GM12864 (cell line): ENCODE results near the gene IFNG.
A peak's percentile ranks its signal among the peaks of the same experiment; 100 is the strongest.

Experiments used
- DNase-seq: peaks from one replicate; pipeline ENCODE4 v3.0.0-alpha.2; 2011; ENCODE audit warnings: low read depth
- H3K4me3 ChIP-seq: 2 replicates; pipeline ENCODE4 v1.5.1; 2011; ENCODE audit warnings: mild to moderate bottlenecking, low read depth, low read length, control low read depth
- TF ChIP-seq, protein P1 (sequence below): IDR thresholded peaks from 2 replicates; pipeline ENCODE4 v1.5.1; 2011; ENCODE audit warnings: low read depth, mild to moderate bottlenecking, moderate library complexity, low read length, control low read depth, inconsistent platforms; ENCODE audit errors: missing control alignments

The IFNG gene

DNA sequence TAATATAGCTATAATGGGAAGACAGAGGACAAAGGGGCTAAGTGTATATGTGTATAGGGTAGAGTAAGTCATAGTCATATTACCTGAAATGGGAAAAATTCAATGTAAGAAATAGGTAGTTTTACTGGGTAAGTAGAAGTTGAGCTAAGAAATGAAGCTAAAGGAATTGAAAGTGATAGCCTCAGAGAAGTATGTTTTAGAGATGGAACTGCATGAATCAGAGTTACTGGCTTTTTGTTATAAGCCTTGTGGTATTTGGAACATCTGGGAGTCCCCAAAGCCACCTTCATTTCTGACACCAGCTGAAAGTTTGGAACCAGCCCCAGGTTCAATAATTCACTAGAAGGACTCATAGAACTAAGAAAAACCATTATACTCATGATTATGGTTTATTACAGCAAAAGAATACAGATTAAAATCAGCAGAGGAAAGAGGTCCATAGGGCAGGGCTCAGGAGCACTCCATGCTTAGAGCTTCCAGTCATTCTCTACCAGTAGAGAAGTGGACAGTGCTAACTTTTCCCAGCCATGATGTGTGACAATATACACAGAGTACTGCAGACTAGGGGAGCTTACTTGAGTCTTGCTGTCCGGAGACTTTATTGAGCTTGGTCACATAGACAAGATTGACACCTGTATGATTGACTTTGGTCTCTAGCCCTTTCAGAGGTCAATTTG is 9.8 kb upstream of the IFNG start:
- TF ChIP-seq, protein P1, sequence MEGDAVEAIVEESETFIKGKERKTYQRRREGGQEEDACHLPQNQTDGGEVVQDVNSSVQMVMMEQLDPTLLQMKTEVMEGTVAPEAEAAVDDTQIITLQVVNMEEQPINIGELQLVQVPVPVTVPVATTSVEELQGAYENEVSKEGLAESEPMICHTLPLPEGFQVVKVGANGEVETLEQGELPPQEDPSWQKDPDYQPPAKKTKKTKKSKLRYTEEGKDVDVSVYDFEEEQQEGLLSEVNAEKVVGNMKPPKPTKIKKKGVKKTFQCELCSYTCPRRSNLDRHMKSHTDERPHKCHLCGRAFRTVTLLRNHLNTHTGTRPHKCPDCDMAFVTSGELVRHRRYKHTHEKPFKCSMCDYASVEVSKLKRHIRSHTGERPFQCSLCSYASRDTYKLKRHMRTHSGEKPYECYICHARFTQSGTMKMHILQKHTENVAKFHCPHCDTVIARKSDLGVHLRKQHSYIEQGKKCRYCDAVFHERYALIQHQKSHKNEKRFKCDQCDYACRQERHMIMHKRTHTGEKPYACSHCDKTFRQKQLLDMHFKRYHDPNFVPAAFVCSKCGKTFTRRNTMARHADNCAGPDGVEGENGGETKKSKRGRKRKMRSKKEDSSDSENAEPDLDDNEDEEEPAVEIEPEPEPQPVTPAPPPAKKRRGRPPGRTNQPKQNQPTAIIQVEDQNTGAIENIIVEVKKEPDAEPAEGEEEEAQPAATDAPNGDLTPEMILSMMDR = no peak
- DNase-seq = no peak
- no peak overlapping the region for H3K4me3 ChIP-seq

- no peak for DNase-seq
- TF ChIP-seq, protein P1 = no peak
- H3K4me3 ChIP-seq = no peak overlapping the region
Observed at GRCh38 chr12:68166317-68166831, 6.8 kb upstream of the IFNG start.

DNA sequence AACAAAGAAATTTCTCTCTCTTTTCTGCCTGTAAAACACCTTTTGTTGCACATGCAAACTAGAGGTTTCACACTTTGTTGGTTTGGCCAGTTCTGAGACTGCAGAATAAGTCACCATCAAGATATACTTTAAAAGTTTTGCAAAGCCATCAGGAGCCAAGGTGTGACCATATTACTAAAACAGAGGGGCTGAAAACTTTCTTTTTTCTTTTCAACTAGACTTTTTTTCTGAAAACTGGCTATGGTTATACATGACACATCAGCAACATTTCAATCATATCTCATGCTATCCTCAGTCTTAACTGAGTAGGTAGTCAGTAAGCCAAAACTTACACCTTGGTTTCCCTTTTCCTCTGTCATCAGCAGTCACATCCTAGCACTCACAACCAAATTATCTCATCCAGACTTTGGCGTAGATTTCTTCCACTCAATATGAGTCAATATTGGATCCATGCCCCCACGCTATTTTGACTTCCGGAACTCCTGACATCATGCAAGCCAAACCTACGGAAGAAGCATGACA is 4.1 kb upstream of the IFNG start:
- no peak for DNase-seq
- TF ChIP-seq, protein P1 = no peak
- no peak overlapping the region for H3K4me3 ChIP-seq

DNA sequence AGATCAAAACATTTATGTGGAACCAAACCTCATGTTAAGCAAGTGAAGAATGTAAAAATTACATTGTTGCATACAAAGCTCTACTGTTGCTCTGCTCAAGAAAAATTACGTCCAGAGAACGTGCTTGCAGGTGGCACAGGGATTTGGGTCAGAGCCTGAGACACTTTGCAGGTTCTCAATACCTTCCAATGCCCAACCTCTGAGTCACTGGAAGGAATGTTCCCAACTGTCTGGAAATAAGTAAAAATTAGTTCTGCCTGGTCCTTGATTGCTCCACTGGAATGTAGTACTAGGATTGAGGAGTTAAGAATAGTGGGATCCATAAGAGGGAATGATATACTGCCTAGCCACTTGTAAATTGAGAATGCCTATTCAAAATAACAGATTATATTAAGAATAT is 2.8 kb upstream of the IFNG start:
- no peak overlapping the region for H3K4me3 ChIP-seq
- DNase-seq = no peak
- TF ChIP-seq, protein P1 = no peak

GRCh38 chr12:68158432-68158831 is 1.1 kb downstream of the IFNG start:
- TF ChIP-seq, protein P1 = peak; percentile 46
- no peak overlapping the region for H3K4me3 ChIP-seq
- DNase-seq = no peak

GRCh38 chr12:68157380-68157779 is 2.2 kb downstream of the IFNG start:
- TF ChIP-seq, protein P1 = no peak
- DNase-seq = no peak
- no peak overlapping the region for H3K4me3 ChIP-seq

- DNase-seq = no peak
- H3K4me3 ChIP-seq = no peak overlapping the region
- TF ChIP-seq, protein P1 = no peak
Observed at GRCh38 chr12:68156636-68157035, 2.9 kb downstream of the IFNG start.
